Endothelial cell of umbilical vein (primary cell): ENCODE data around the gene D2HGDH. TPM values are rescaled to one million over a fixed set of nuclear protein-coding genes. Genes with fewer than 3 reads are reported as not detected.

Experiments used
- BruUV-seq: library from RNA; stranded (reverse); fragments of 400-500 nt; replicated peaks from 2 replicates; lab custom pipeline; 2021; lab: Mats Ljungman, UMichigan
- CTCF ChIA-PET: fragments of 300-600, 350-600 bp; sonication (Branson Sonifier 250); formaldehyde crosslinking; loops from one replicate; lab custom pipeline; 2021; ENCODE audit warnings: antibody characterized with exemption, inconsistent platforms; lab: Charles Lee
- POLR2A ChIA-PET: fragments of 300-600, 350-600 bp; sonication (Branson Sonifier 250); formaldehyde crosslinking; loops from one replicate; lab custom pipeline; 2021; ENCODE audit warnings: antibody characterized with exemption, inconsistent platforms; lab: Charles Lee
- DNase-seq: peaks from one replicate; pipeline ENCODE4 v3.0.0-alpha.2; 2011; ENCODE audit warnings: low read depth, low spot score
- FAIRE-seq: peaks from 2 replicates; lab custom pipeline; 2011; peaks lifted over from hg19 to GRCh38; lab: Jason Lieb, UNC
- H2AFZ ChIP-seq: 2 replicates; pipeline ENCODE4 v1.6.0; 2012; ENCODE audit warnings: low read depth, low read length, control low read depth, inconsistent platforms
- H3K27ac ChIP-seq: 2 replicates; pipeline ENCODE4 v1.5.1; 2011; ENCODE audit warnings: low read depth, mild to moderate bottlenecking, control low read depth, low read length, moderate library complexity; ENCODE audit not compliant: insufficient read depth
- H3K27me3 ChIP-seq, 2 experiments: 2 replicates each; pipeline versions ENCODE4 v1.6.0 to v1.6.1; 2011; ENCODE audit warnings: low read length in 2 of 2, mixed read lengths in 1 of 2; ENCODE audit not compliant: control insufficient read depth in 2 of 2, insufficient read depth in 2 of 2
- H3K36me3 ChIP-seq, 2 experiments: 2 replicates in 1 of 2; 3 replicates in 1 of 2; pipeline ENCODE4 v1.5.1; 2011; ENCODE audit warnings: low read length in 2 of 2, mild to moderate bottlenecking in 1 of 2, moderate library complexity in 1 of 2; ENCODE audit not compliant: control insufficient read depth in 2 of 2, insufficient read depth in 2 of 2; ENCODE audit errors: extremely low read depth in 1 of 2
- H3K4me1 ChIP-seq: 3 replicates; pipeline ENCODE4 v1.5.1; 2011; ENCODE audit warnings: mild to moderate bottlenecking, low read length; ENCODE audit not compliant: control insufficient read depth, insufficient read depth; ENCODE audit errors: extremely low read depth
- H3K4me2 ChIP-seq: 2 replicates; pipeline ENCODE4 v1.6.1; 2011; ENCODE audit warnings: low read length, control low read depth, mixed read lengths; ENCODE audit not compliant: insufficient read depth
- H3K4me3 ChIP-seq, 3 experiments: fragments of 200-600 bp in 1 of 3; sonication (generic), shearing (Covaris generic) in 1 of 3; replicated peaks in 1 of 3; 2 replicates each; pipeline ENCODE4 v1.5.1; 2011 to 2016; ENCODE audit warnings: control low read depth in 3 of 3, low read length in 3 of 3, mild to moderate bottlenecking in 2 of 3, inconsistent platforms in 1 of 3, low read depth in 1 of 3, moderate library complexity in 1 of 3; ENCODE audit not compliant: insufficient read depth in 1 of 3
- H3K79me2 ChIP-seq: 2 replicates; pipeline ENCODE4 v1.6.0; 2012; ENCODE audit warnings: low read length, inconsistent platforms; ENCODE audit not compliant: control insufficient read depth, insufficient read depth
- H3K9ac ChIP-seq: replicated peaks from 2 replicates; pipeline ENCODE3; 2011; ENCODE audit warnings: low read length, control low read depth; ENCODE audit not compliant: insufficient read depth; ENCODE audit errors: extremely low read depth
- H3K9me1 ChIP-seq: replicated peaks from 3 replicates; pipeline ENCODE4 v1.6.0; 2011; ENCODE audit warnings: mild to moderate bottlenecking, low read length; ENCODE audit not compliant: control insufficient read depth, insufficient read depth; ENCODE audit errors: extremely low read depth
- H3K9me3 ChIP-seq: replicated peaks from 2 replicates; pipeline ENCODE4 v1.5.1; 2012; ENCODE audit warnings: low read length, inconsistent platforms; ENCODE audit not compliant: control insufficient read depth, insufficient read depth
- H4K20me1 ChIP-seq: replicated peaks from 2 replicates; pipeline ENCODE3; 2011; ENCODE audit warnings: mild to moderate bottlenecking, low read length; ENCODE audit not compliant: control insufficient read depth, insufficient read depth; ENCODE audit errors: extremely low read depth
- EZH2 ChIP-seq: IDR thresholded peaks from 2 replicates; pipeline ENCODE4 v1.6.1; 2012; ENCODE audit warnings: borderline replicate concordance, low read depth, mild to moderate bottlenecking, moderate library complexity, low read length, inconsistent platforms; ENCODE audit not compliant: severe bottlenecking
- FOS ChIP-seq: IDR thresholded peaks from 2 replicates; pipeline ENCODE4 v1.6.1; 2011; ENCODE audit warnings: mild to moderate bottlenecking, low read length, moderate library complexity, borderline replicate concordance; ENCODE audit not compliant: insufficient read depth
- GATA2 ChIP-seq: IDR thresholded peaks from 2 replicates; pipeline ENCODE4 v1.7.0; 2011; ENCODE audit warnings: low read depth, mild to moderate bottlenecking, moderate library complexity, mixed read lengths, low read length; ENCODE audit not compliant: insufficient read length, insufficient read depth
- JUN ChIP-seq: IDR thresholded peaks from 2 replicates; pipeline ENCODE4 v1.6.1; 2011; ENCODE audit warnings: borderline replicate concordance, low read depth; ENCODE audit not compliant: insufficient read length, insufficient read depth
- MAX ChIP-seq: IDR thresholded peaks from 2 replicates; pipeline ENCODE4 v1.6.1; 2011; ENCODE audit not compliant: insufficient read depth, insufficient read length
- MYC ChIP-seq: IDR thresholded peaks from one replicate; pipeline ENCODE4 v1.6.1; 2011; ENCODE audit warnings: mild to moderate bottlenecking, low read depth, low read length
- POLR2A ChIP-seq: IDR thresholded peaks from 2 replicates; pipeline ENCODE4 v1.6.1; 2012; ENCODE audit warnings: low read depth, mild to moderate bottlenecking, control low read depth, low read length
- POLR2AphosphoS5 ChIP-seq: IDR thresholded peaks from 2 replicates; pipeline ENCODE4 v1.6.1; 2012; ENCODE audit warnings: low read depth, mild to moderate bottlenecking, control low read depth, low read length, moderate library complexity; ENCODE audit not compliant: insufficient read depth
- dilution Hi-C: fragments of 300-500 bp; cut with MboI; formaldehyde crosslinking; loops from one replicate; pipeline ENCODE4 v1.15.0; 2019; ENCODE audit warnings: low sequenced_read_pairs; ENCODE audit not compliant: extremely low pct_ligation_motif_present
- intact Hi-C: fragments of 100-400 bp; cut with micrococcal nuclease; formaldehyde crosslinking; loops from one replicate; pipeline ENCODE4 v1.10.0; 2022
- polyA plus RNA-seq, 4 experiments: library from polyadenylated mRNA; depleted of rRNA in 3 of 4; stranded (reverse) in 3 of 4; unstranded in 1 of 4; fragments of >200 nt; gene quantifications; 2 replicates each; pipeline versions ENCODE4 v1.2.1 to v1.2.3, GENCODE V29; 2011 to 2012; ENCODE audit warnings: missing spikeins in 1 of 4
- total RNA-seq: library from RNA; stranded (reverse); gene quantifications from 2 replicates; pipeline ENCODE4 v1.2.3, GENCODE V29; 2021
- TF ChIP-seq, protein P1 (sequence below), 2 donors: IDR thresholded peaks; 1 replicate in 1 of 2; 2 replicates in 1 of 2; pipeline ENCODE4 v1.5.1; 2011; ENCODE audit warnings: low read length in 2 of 2, mild to moderate bottlenecking in 2 of 2, moderate library complexity in 2 of 2, control low read depth in 1 of 2, inconsistent platforms in 1 of 2, low read depth in 1 of 2; ENCODE audit not compliant: insufficient read depth in 1 of 2; ENCODE audit errors: extremely low read depth in 1 of 2

The D2HGDH gene
- total and polyA plus RNA-seq, 2 donors (not counting 3 experiments of a cell fraction or from before 2014, with no cell fraction given): 22.3 TPM

DNA sequence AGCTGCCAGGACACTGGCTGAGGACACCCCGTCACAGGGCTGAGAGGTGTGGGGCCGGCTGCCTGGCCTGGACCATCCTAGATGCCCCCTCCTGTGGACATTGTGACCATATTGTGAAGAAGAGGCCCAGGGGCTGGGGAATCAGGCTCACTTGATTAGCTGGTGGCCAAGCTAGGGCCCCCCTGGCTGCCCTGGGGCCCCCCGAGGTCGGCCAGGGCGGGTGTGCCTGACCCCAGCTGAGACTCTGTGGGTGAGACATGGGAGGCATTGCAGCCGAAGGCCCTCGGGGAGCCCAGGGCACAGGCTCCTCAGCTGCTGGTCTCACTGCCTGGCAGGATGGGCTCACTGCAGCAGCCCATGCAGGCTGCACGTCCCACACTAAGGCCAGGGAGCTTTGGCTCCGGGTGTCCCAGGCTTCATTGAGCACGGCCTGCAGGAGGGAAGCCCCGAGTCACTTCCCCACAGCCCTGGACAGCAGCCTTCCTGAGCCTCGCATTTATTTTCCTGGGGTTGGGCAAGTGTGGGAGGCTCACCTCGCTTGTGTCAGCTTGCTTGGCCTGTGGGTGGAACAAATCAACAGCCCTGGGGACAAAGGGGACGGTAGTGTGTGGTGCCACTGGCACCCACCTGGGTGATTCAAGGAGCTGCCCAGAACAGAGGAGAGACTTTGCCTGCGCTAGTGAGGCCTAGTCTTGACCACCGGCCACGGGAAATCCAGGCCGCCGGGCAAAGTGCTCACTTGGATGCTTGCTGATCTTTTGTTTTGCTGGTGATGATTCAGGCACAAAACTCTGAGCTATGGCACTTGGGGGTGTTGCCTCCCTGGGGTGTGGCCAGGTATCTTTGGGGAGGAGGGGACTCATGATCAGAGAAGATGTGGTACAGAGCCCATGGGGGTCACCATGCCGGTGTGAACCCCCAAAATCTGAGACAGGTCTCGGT lies 43.5 kb downstream of the D2HGDH start:
- DNase-seq: no peak
- CTCF ChIA-PET: no interaction called here
- no peak for TF ChIP-seq MAX
- no peak for TF ChIP-seq JUN
- TF ChIP-seq POLR2A: no peak
- TF ChIP-seq, protein P1, sequence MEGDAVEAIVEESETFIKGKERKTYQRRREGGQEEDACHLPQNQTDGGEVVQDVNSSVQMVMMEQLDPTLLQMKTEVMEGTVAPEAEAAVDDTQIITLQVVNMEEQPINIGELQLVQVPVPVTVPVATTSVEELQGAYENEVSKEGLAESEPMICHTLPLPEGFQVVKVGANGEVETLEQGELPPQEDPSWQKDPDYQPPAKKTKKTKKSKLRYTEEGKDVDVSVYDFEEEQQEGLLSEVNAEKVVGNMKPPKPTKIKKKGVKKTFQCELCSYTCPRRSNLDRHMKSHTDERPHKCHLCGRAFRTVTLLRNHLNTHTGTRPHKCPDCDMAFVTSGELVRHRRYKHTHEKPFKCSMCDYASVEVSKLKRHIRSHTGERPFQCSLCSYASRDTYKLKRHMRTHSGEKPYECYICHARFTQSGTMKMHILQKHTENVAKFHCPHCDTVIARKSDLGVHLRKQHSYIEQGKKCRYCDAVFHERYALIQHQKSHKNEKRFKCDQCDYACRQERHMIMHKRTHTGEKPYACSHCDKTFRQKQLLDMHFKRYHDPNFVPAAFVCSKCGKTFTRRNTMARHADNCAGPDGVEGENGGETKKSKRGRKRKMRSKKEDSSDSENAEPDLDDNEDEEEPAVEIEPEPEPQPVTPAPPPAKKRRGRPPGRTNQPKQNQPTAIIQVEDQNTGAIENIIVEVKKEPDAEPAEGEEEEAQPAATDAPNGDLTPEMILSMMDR (IDR thresholded peaks at IDR 0.05; ENCODE audit: extremely low read depth in 1 of 2, insufficient read depth in 1 of 2, low read depth in 1 of 2, low read length in 2 of 2): no peak
- TF ChIP-seq MYC: no peak
- TF ChIP-seq EZH2: no peak
- TF ChIP-seq FOS: no peak
- TF ChIP-seq GATA2: no peak
- TF ChIP-seq POLR2AphosphoS5: no peak
- Histone ChIP-seq H3K79me2 (no peaks in the 10 kb centered on the region), H3K27me3 (no peaks in the 10 kb centered on the region), H3K9me3 (no peaks in the 10 kb centered on the region), H3K4me3 (no peak overlapping the region), H3K27ac (no peak overlapping the region), H3K9me1 (no peaks in the 10 kb centered on the region), H4K20me1 (no peaks in the 10 kb centered on the region), H2AFZ (no peak overlapping the region), H3K4me2 (no peak overlapping the region), H3K4me1 (peaks cover 3% of the 10 kb centered on the region), H3K9ac (no peak overlapping the region), H3K36me3 (no peaks in the 10 kb centered on the region)
- intact Hi-C loops: no loop called here
- POLR2A ChIA-PET: no interaction called here
- no TSS peak for BruUV-seq
- no peak for FAIRE-seq
- dilution Hi-C loops: no loop called here
